Adrenal gland (tissue), 12 donors: Measurements from ENCODE around the gene PAX6. TPM values are rescaled to one million over a fixed set of nuclear protein-coding genes. Genes with fewer than 3 reads are reported as not detected.

ENCODE experiments used
- DNase-seq, 7 donors: peaks; one replicate each; pipeline ENCODE4 v3.0.0-alpha.2; 2019 to 2020
- H3K27ac ChIP-seq, 5 donors: fragments of 200-600 bp; sonication (generic) in 4 of 5; 1 replicate in 3 of 5; 2 replicates in 2 of 5; pipeline versions ENCODE4 v1.5.1 to v1.8.0; 2016 to 2020; ENCODE audit warnings: mild to moderate bottlenecking in 1 of 5
- H3K27me3 ChIP-seq: fragments of 200-600 bp; 2 replicates; pipeline ENCODE4 v1.8.0; 2021
- H3K36me3 ChIP-seq, 2 donors: fragments of 200-600 bp; replicated peaks in 1 of 2; 1 replicate in 1 of 2; 2 replicates in 1 of 2; pipeline versions ENCODE4 v1.5.1 to v1.8.0; 2018 to 2022
- H3K4me1 ChIP-seq, 2 donors: fragments of 200-600 bp; replicated peaks in 1 of 2; 1 replicate in 1 of 2; 2 replicates in 1 of 2; pipeline versions ENCODE4 v1.5.1 to v1.8.0; 2018 to 2021
- H3K4me3 ChIP-seq, 4 donors: fragments of 200-600 bp; sonication (generic) in 3 of 4; one replicate each; pipeline ENCODE4 v1.5.1; 2016 to 2018
- H3K9me3 ChIP-seq, 3 donors: fragments of 200-600 bp; sonication (generic) in 1 of 3; replicated peaks in 1 of 3; 1 replicate in 2 of 3; 2 replicates in 1 of 3; pipeline versions ENCODE4 v1.5.1 to v1.8.0; 2016 to 2021
- CTCF ChIP-seq, 6 experiments: fragments of 450-650 bp in 4 of 6; fragments of 200-600 bp in 2 of 6; sonication (generic) in 1 of 6; IDR thresholded peaks; 1 replicate in 5 of 6; 2 replicates in 1 of 6; pipeline versions ENCODE4 v1.5.1 to v1.8.0; 2016 to 2021; ENCODE audit warnings: antibody characterized with exemption in 6 of 6, mild to moderate bottlenecking in 2 of 6, moderate library complexity in 1 of 6
- POLR2A ChIP-seq, 2 donors: fragments of 450-650 bp; IDR thresholded peaks; one replicate each; pipeline ENCODE4 v1.6.1; 2017; ENCODE audit warnings: antibody characterized with exemption in 2 of 2, mild to moderate bottlenecking in 2 of 2, moderate library complexity in 1 of 2
- WGBS, 4 donors: extraction: QIAGEN DNeasy Blood & Tissue Kit in 2 of 4; methylation state at CpG; one replicate each; pipeline versions ENCODE4 v1.1.5 to v1.1.7; 2013 to 2017; 5-methylcytosine and 5-hydroxymethylcytosine counted together
- intact Hi-C, 2 donors: fragments of 100-400 bp; cut with DNase I; formaldehyde crosslinking; loops; one replicate each; pipeline versions ENCODE4 v1.14.1 to v1.15.0; 2022 to 2023
- polyA plus RNA-seq, 3 donors: library from polyadenylated mRNA; stranded (reverse); fragments of 200-250 nt in 2 of 3; fragments of 350-450 nt in 1 of 3; fragmentation: Illumina TruSeq in 1 of 3; extraction: RNeasy Lipid Tissue Mini Kit (QIAGEN cat#74804) in 1 of 3; gene quantifications; one replicate each; pipeline ENCODE4 v1.2.3, GENCODE V29; 2013 to 2014
- total RNA-seq, 9 donors: library from RNA; depleted of rRNA in 4 of 9; stranded (reverse); fragments of >200 nt in 4 of 9; fragments of 120-200 nt in 1 of 9; fragmentation: NEBNext Ultra II Directional in 1 of 9; extraction: Animal tissue kit (Norgen Biotek cat#: 25700) in 1 of 9; gene quantifications; one replicate each; pipeline versions ENCODE4 v1.1.0 to v1.2.4, GENCODE V29; 2013 to 2023
- donor health status: healthy with polysubstance abuse.
- donor health status: Bipolar disorder and iron deficiency.
- donor health status: DM: yes; HTN: yes; CAD: no.
- donor health status: DM: no; HTN: no; CAD: no.
- donor health status: DM: no; HTN: no; CAD: no.
- donor health status: DM: yes; HTN: yes; CAD: no.

PAX6 gene
- total and polyA plus RNA-seq, 12 donors = 0.08 to 3.7 (median 0.35) TPM; not detected in 3

GRCh38 chr11:31768749-31769640 is 42.1 kb downstream of the PAX6 start:
- WGBS, 4 donors = 84 to 90% (median 87%) methylated on average over 9 of the region's 9 CpGs
- TF ChIP-seq CTCF (IDR thresholded peaks at IDR 0.05) (no peak), POLR2A (IDR thresholded peaks at IDR 0.05) (no peak)
- Histone ChIP-seq H3K4me1 (no peaks in the 10 kb centered on the region), H3K9me3 (peaks cover 0 to 6% (median 0%) of the 10 kb centered on the region in 3 donors), H3K36me3 (no peaks in the 10 kb centered on the region), H3K27ac (no peak overlapping the region), H3K4me3 (no peak overlapping the region), H3K27me3 (no peaks in the 10 kb centered on the region)
- no peak for DNase-seq
- intact Hi-C loops = no loop called here

GRCh38 chr11:31767685-31768084 is 43.4 kb downstream of the PAX6 start:
- TF ChIP-seq CTCF (IDR thresholded peaks at IDR 0.05) (no peak), POLR2A (IDR thresholded peaks at IDR 0.05) (no peak)
- Histone ChIP-seq H3K36me3 (no peaks in the 10 kb centered on the region), H3K4me3 (no peak overlapping the region), H3K27ac (no peak overlapping the region), H3K4me1 (no peaks in the 10 kb centered on the region), H3K27me3 (no peaks in the 10 kb centered on the region), H3K9me3 (peaks cover 0 to 6% (median 0%) of the 10 kb centered on the region in 3 donors)
- intact Hi-C loops = no loop called here
- WGBS, 4 donors = 92 to 94% (median 93%) methylated on average over 2 of the region's 2 CpGs
- DNase-seq = no peak

GRCh38 chr11:31767066-31767465 is 44.1 kb downstream of the PAX6 start:
- intact Hi-C loops = no loop called here
- DNase-seq = no peak
- H3K27ac ChIP-seq = no peak overlapping the region
- no peaks in the 10 kb centered on the region for H3K36me3 ChIP-seq
- WGBS, 4 donors = 94 to 98% (median 96%) methylated on average over 3 of the region's 3 CpGs
- no peak overlapping the region for H3K4me3 ChIP-seq
- TF ChIP-seq POLR2A (IDR thresholded peaks at IDR 0.05) (no peak), CTCF (IDR thresholded peaks at IDR 0.05) (no peak)
- peaks cover 0 to 6% (median 0%) of the 10 kb centered on the region in 3 donors for H3K9me3 ChIP-seq
- H3K27me3 ChIP-seq = no peaks in the 10 kb centered on the region
- no peaks in the 10 kb centered on the region for H3K4me1 ChIP-seq

GRCh38 chr11:31764766-31765165 is 46.4 kb downstream of the PAX6 start:
- TF ChIP-seq CTCF (IDR thresholded peaks at IDR 0.05) (no peak), POLR2A (IDR thresholded peaks at IDR 0.05) (no peak)
- no peaks in the 10 kb centered on the region for H3K36me3 ChIP-seq
- no peaks in the 10 kb centered on the region for H3K27me3 ChIP-seq
- DNase-seq = no peak
- no peaks in the 10 kb centered on the region for H3K4me1 ChIP-seq
- no peak overlapping the region for H3K27ac ChIP-seq
- intact Hi-C loops = no loop called here
- WGBS, 4 donors = 88 to 96% (median 91%) methylated on average over 5 of the region's 5 CpGs
- no peak overlapping the region for H3K4me3 ChIP-seq
- peaks cover 0 to 6% (median 0%) of the 10 kb centered on the region in 3 donors for H3K9me3 ChIP-seq
